ENCODE data around the gene NIPAL1.

The NIPAL1 gene

GRCh38 chr4:48071191-48071590 lies 54.6 kb downstream of the NIPAL1 start:
- TF ChIP-seq CTCF (conservative IDR thresholded peaks at IDR 0.05; ENCODE audit: low read depth, low read length), result no peak
- no peak overlapping the region for H3K4me3 ChIP-seq (ENCODE audit: low read depth, low read length)
- peak; percentile 13 for DNase-seq (ENCODE audit: low read depth)

GRCh38 chr4:48073567-48074103 lies 57.1 kb downstream of the NIPAL1 start:
- H3K4me3 ChIP-seq (ENCODE audit: low read depth, low read length), result no peak overlapping the region
- TF ChIP-seq CTCF (conservative IDR thresholded peaks at IDR 0.05; ENCODE audit: low read depth, low read length), result no peak
- peak; percentile 22 for DNase-seq (ENCODE audit: low read depth)

- no peak for TF ChIP-seq CTCF (conservative IDR thresholded peaks at IDR 0.05; ENCODE audit: low read depth, low read length)
- DNase-seq (ENCODE audit: low read depth), result no peak
- no peak overlapping the region for H3K4me3 ChIP-seq (ENCODE audit: low read depth, low read length)
These were observed 58.1 kb downstream of the NIPAL1 start for GRCh38 chr4:48074657-48075056.

GRCh38 chr4:48078425-48078824 lies 61.9 kb downstream of the NIPAL1 start:
- DNase-seq (ENCODE audit: low read depth), result no peak
- TF ChIP-seq CTCF (conservative IDR thresholded peaks at IDR 0.05; ENCODE audit: low read depth, low read length), result no peak
- no peak overlapping the region for H3K4me3 ChIP-seq (ENCODE audit: low read depth, low read length)

- peak; percentile 14 for DNase-seq (ENCODE audit: low read depth)
- no peak for TF ChIP-seq CTCF (conservative IDR thresholded peaks at IDR 0.05; ENCODE audit: low read depth, low read length)
- no peak overlapping the region for H3K4me3 ChIP-seq (ENCODE audit: low read depth, low read length)
These were observed 62.5 kb downstream of the NIPAL1 start for GRCh38 chr4:48078862-48079655.

GRCh38 chr4:48079972-48080391 lies 63.4 kb downstream of the NIPAL1 start:
- H3K4me3 ChIP-seq (ENCODE audit: low read depth, low read length), result no peak overlapping the region
- TF ChIP-seq CTCF (conservative IDR thresholded peaks at IDR 0.05; ENCODE audit: low read depth, low read length), result no peak
- DNase-seq (ENCODE audit: low read depth), result peak; percentile 71

- TF ChIP-seq CTCF (conservative IDR thresholded peaks at IDR 0.05; ENCODE audit: low read depth, low read length), result no peak
- peak; percentile 68 for DNase-seq (ENCODE audit: low read depth)
- no peak overlapping the region for H3K4me3 ChIP-seq (ENCODE audit: low read depth, low read length)
These were observed 64.6 kb downstream of the NIPAL1 start for GRCh38 chr4:48081196-48081595.

All from choroid plexus epithelial cell (primary cell).